HG02840 (cell line): ENCODE measurements around the gene DCLK1.

Experiments used
- ATAC-seq: cut with Tn5 transposase; IDR thresholded peaks from one replicate; pipeline ENCODE4 v1.9.1; 2021; ENCODE audit warnings: mild to moderate bottlenecking, moderate library complexity, moderate number of reproducible peaks; ENCODE audit not compliant: unreplicated experiment, low FRiP score

DCLK1 gene

DNA sequence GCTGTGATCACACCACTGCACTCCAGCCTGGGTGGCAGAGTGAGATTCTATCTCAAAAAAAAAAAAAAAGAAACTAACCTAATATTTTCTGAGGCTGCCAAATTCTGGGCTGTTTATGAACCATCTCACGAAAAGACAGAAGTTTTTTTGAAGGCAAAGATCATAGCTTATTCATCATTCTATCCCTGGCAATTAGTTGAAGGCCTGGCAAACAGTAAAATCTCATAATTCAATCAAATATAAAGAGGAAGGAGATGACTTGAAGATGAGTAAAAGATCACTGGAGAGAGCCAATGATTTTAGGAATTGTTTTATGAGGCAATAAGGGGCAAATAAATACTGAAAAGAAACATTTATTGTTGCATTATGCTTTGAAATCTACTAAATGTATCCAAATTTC, 216.5 kb downstream of the DCLK1 start:
- ATAC-seq: no peak

DNA sequence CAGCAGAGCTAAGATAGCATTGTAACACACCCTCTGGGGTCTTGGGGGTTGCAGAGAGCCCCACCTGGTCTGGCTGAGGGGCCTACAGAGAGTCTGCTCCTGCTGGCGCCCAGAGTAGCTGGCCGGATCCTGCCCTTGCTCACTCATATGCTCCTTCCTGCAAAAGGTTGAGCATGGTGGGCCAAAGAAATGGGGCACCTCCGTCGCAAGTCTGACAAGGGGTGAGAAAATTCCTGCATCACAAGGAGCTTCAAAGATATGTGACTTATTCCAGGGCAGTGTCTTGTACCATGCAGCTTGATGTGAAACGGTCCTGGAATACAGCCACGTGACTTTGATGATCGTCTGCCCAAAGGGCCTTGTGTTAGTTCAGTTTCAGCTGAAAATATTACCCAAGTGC, 218.3 kb downstream of the DCLK1 start:
- ATAC-seq: no peak

- no peak for ATAC-seq
Observed at GRCh38 chr13:35909837-35910540, 221.2 kb downstream of the DCLK1 start.

DNA sequence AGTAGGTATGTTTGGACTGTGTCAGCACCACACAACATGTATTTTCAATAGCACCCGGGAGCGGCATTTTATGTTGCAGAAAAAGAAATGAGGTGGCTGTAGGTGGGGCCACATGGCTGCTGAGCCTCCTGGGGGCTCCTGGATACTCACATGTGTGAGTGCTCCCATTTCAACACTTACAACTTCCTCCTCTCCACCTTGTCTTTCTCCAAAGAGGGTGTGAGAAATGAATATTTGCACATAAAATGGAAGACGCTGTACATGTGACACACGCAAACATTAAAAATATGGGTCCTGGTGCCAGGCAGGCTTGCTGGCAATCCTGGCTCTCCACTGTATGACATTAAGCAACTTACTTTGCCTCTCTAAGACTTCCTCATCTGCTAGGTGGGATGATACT, 222.1 kb downstream of the DCLK1 start:
- ATAC-seq: no peak

DNA sequence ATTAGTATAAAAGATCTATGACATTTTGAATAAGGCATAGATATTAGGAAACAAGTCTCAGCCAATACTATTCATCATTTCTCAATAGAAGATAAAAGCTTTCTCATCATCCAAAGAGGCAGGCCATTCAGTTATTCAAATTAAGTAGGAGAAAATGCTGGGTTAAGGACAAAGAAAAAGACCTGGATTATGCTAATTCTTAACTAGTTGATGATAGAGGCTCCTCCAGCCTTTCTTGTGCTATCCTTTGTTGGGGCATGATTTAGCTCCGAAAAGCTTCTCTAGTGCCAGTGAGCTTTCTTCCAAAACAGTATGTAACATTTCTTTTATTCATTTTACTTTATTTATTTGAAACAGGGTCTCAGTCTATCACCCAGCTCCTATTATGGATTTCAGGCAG, 223.0 kb downstream of the DCLK1 start:
- ATAC-seq: no peak

DNA sequence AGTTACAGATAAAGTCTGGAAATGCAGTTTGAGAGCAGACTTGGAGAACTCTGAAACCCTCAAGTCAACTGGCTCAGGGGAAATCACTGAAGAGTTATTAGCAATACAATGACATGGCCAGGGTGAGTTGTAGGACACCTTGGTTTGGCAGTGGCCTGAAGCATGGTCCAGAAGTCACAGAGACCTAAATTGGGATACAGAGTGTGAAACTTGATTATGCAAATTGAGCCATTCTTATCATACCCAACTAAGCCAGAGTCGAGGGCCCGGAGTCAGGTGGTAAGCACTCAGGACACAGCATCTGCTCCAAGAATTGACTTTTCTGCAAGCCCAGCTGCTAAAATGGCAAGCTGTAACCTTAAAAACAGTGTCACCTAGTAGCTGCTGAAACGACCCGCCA, 224.5 kb downstream of the DCLK1 start:
- no peak for ATAC-seq

- no peak for ATAC-seq
Observed at GRCh38 chr13:35903075-35903474, 228.1 kb downstream of the DCLK1 start.

DNA sequence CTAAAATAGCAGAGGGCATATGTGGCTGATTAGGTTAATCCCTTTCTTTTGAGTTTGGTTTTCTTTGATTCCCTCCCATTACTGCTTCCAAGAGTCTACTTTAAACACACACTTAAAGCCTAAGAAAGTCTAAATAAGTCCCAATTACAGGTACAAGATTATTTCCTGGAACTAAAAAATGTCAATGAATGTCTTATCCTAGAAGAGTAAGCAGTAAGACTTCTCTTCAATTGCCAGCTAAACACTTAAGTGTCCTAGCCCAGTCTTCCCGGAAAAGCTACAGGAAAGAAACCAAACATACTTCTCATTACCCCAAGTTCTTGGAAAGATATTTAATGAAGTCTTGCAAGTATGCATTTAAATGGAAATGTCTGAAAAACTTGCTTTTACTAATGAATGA, 233.1 kb downstream of the DCLK1 start:
- no peak for ATAC-seq

GRCh38 chr13:35894636-35895035, 236.5 kb downstream of the DCLK1 start:
- no peak for ATAC-seq

- no peak for ATAC-seq
Observed at GRCh38 chr13:35892837-35893814, 238.1 kb downstream of the DCLK1 start.

DNA sequence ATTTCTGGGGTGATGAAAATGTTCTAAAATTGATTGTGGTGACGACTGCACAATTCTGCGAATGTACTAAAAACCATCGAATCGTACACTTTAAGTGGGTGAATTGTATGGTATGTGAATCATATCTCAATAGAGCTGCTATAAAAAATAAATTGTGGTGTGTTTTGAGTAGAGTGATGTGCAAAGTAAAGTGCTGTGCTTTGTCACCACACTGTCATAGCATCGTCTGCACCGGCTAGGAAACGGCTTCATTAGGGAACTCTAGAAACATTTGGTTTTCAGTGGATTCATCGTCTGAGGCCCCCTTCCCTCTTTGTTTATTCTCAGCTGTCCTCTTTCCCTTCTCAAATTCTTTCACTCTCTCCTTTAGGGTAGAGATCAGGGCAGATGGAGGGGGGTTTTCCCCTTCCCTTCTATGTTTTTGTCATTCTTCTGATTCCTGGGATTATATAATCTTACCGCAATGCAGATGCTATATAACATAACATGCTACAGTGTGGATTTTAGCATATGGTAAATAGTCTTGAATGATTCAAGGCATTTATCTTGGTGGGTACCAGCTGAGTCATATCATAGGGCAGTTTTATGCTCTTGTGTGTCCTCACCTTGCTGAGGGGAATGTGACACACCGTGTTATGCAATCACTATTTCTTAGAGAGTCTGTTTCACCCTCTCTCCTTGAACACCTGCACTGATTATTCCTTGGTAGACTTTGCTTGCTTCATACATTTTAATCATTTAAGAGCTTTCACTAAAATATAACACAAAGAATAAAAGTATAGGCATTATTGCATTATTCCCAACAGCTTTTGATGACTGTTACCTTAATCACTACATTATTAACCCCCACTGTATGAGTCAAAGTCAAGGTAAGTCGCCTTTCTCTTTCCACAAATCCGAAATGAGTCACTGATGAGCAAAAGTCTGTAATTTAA, 239.4 kb downstream of the DCLK1 start:
- no peak for ATAC-seq

DNA sequence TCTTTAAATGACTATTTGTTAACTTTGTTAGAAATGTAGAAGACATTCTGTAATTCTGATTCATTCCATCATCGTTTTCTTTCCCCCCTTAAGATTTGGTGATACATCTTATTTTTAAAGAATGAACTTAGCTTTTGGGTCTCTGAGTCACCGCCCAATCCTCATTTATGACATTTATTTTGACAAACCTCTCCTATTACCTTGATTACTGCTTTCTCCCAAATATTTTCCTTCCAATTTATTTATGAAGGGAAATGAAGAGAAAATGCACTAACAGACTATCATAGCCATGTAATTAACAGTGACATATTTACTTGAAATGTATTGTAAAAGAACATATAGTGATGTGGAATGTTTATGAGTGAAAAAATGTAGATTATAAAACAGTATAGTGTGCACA, 241.6 kb downstream of the DCLK1 start:
- ATAC-seq: no peak

GRCh38 chr13:35888981-35889380, 242.2 kb downstream of the DCLK1 start:
- ATAC-seq: no peak

DNA sequence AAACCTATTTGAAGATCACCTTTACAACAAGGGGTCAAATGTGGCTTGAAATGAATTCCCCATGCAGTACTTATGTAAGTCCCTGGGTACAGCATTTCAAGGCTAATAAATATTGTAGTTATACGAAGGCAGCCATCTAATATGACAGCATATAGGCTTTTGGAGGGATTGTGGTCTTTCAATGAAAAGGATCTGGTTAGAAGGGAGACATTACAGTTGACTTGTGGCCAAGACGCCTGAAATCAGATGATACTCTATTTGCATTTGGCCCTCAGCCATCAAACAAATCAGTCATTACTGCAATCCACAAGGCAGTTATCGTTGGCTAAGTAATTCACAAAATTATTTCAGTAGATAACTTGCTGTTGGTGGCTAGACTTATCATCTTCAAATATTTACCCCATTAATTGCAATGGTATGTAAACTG, 242.7 kb downstream of the DCLK1 start:
- ATAC-seq: no peak

DNA sequence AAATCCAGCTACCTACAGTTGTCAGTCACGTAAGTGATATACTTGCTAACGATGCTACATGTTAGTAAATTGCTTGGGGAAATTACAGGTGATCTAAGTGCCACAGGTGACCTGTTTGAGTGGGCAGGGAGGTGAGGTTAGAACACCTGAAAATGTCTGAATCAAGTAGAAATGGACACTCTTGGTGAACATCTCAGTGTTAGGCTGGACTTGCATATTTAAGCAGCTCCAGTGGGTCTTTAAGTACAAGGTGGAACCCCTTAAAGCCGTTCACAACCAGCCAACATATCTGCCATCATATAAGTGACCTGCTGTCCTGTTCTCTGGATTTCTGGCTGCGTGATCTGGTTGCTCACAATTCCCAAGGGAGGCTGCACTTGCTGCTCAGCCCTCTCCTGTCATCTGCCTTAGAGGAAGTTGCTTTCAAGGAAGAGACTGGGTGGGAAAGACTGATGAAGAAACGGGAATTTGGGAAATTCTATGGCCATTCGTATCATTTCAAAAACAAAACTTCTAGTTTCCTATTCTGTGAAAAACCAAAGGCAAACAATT, 244.0 kb downstream of the DCLK1 start:
- no peak for ATAC-seq

DNA sequence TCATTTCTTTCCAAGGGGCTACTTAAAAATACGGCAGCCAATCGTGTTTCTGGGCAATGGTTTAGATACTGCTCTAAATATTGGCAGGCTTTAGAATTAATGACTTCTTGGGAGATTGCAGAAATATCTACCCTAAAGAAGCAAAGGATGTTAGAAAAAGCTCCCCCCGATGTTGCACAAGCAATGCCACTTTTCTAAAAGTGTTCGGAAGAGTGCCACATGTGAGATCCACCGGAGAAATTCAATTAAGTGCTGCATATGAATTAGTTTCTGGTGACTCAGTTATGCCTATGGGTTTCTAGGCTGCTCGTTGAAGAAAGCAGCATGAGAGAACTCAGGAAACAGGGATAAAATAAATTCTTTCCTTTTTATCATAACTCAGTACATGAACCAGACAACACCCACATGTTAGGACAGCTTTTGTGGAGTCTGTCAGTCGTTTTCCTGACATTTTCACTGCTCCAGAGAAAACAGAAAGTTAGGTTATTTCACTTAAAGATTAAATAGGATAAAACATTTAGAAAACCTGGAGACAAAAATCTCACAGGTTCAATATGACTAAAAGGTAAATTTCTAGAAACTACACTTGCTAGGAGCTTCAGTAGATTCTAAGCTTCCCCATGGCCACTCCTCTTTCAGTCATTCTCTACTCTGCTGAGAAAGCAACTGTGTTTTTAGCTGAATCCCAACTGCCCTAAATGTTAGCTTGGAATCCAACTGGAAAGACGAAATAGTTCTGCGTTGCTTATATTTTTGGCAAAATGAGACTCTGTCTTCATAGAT, 244.7 kb downstream of the DCLK1 start:
- ATAC-seq: no peak

GRCh38 chr13:35884211-35884760, 246.9 kb downstream of the DCLK1 start:
- ATAC-seq: no peak

- no peak for ATAC-seq
Observed at GRCh38 chr13:35882722-35883497, 248.3 kb downstream of the DCLK1 start.
